PC-3 (cell line): Measurements from ENCODE around the gene DPEP2. TPM values are rescaled to one million over a fixed set of nuclear protein-coding genes. Genes with fewer than 3 reads are reported as not detected.

Experiments
- ATAC-seq: fragments of 200-7000 bp; cut with Tn5 transposase; 2 replicates; pipeline ENCODE4 v1.9.1; 2020; ENCODE audit warnings: mild to moderate bottlenecking, moderate library complexity
- BruUV-seq: library from RNA; stranded (reverse); fragments of 400-500 nt; replicated peaks from 2 replicates; lab custom pipeline; 2021; lab: Mats Ljungman, UMichigan
- CTCF ChIA-PET: fragments of 300-600 bp; sonication (Branson Sonifier 250); formaldehyde crosslinking; loops from one replicate; lab custom pipeline; 2022; ENCODE audit warnings: antibody characterized with exemption; lab: Charles Lee
- POLR2A ChIA-PET: fragments of 300-600 bp; sonication (Branson Sonifier 250); formaldehyde crosslinking; loops from one replicate; lab custom pipeline; 2022; ENCODE audit warnings: antibody characterized with exemption; ENCODE audit not compliant: unreplicated experiment; lab: Charles Lee
- DNase-seq: peaks from one replicate; pipeline ENCODE4 v3.0.0-alpha.2; 2015
- H2AFZ ChIP-seq: fragments of 300-600 bp; sonication (generic); 2 replicates; pipeline ENCODE4 v1.6.0; 2016; ENCODE audit warnings: antibody characterized with exemption, low read length
- H3F3A ChIP-seq: fragments of 300-600 bp; sonication (generic); one replicate; pipeline ENCODE4 v1.6.0; 2017; ENCODE audit warnings: antibody characterized with exemption, low read length, control low read depth, mild to moderate bottlenecking; ENCODE audit not compliant: unreplicated experiment
- H3K27ac ChIP-seq: fragments of 300-600 bp; sonication (generic); 2 replicates; pipeline ENCODE4 v1.5.1; 2016; ENCODE audit warnings: mild to moderate bottlenecking, low read length
- H3K27me3 ChIP-seq: fragments of 300-600 bp; sonication (generic); 2 replicates; pipeline ENCODE4 v1.6.1; 2016; ENCODE audit warnings: low read length, mixed read lengths
- H3K36me3 ChIP-seq: fragments of 300-600 bp; sonication (generic); 2 replicates; pipeline ENCODE4 v1.6.1; 2016; ENCODE audit warnings: low read depth, mixed run types, low read length, mixed read lengths
- H3K4me1 ChIP-seq: fragments of 300-600 bp; sonication (generic); 2 replicates; pipeline ENCODE4 v1.5.1; 2016; ENCODE audit warnings: low read length; ENCODE audit not compliant: insufficient read depth
- H3K4me2 ChIP-seq: fragments of 300-600 bp; sonication (generic); 2 replicates; pipeline ENCODE4 v1.6.0; 2016; ENCODE audit warnings: low read length
- H3K4me3 ChIP-seq: fragments of 300-600 bp; sonication (generic); 2 replicates; pipeline ENCODE4 v1.5.1; 2016; ENCODE audit warnings: mild to moderate bottlenecking, low read length, mixed read lengths
- H3K79me2 ChIP-seq: fragments of 300-600 bp; sonication (generic); 2 replicates; pipeline ENCODE4 v1.6.1; 2017; ENCODE audit warnings: low read length, mixed read lengths
- H3K9ac ChIP-seq: fragments of 300-600 bp; sonication (generic); 2 replicates; pipeline ENCODE4 v1.6.0; 2016; ENCODE audit warnings: mild to moderate bottlenecking, low read length
- H3K9me2 ChIP-seq: fragments of 300-600 bp; sonication (generic); replicated peaks from 2 replicates; pipeline ENCODE4 v1.6.1; 2016; ENCODE audit warnings: mixed run types, low read length, mixed read lengths
- H3K9me3 ChIP-seq: fragments of 300-600 bp; sonication (generic); 2 replicates; pipeline ENCODE4 v1.6.1; 2016; ENCODE audit warnings: low read length, mixed read lengths
- H4K20me1 ChIP-seq: fragments of 300-600 bp; sonication (generic); 2 replicates; pipeline ENCODE4 v1.6.1; 2016; ENCODE audit warnings: low read length, mixed read lengths
- EZH2 ChIP-seq: fragments of 300-600 bp; sonication (generic); IDR thresholded peaks from one replicate; pipeline ENCODE4 v1.6.1; 2017; ENCODE audit warnings: antibody characterized with exemption, mild to moderate bottlenecking, low read length; ENCODE audit not compliant: unreplicated experiment
- EZH2phosphoT487 ChIP-seq: fragments of 300-600 bp; sonication (generic); IDR thresholded peaks from 2 replicates; pipeline ENCODE4 v1.6.1; 2018; ENCODE audit warnings: mild to moderate bottlenecking, antibody characterized with exemption, low read length, borderline replicate concordance
- intact Hi-C: fragments of 100-400 bp; cut with micrococcal nuclease; formaldehyde crosslinking; loops from 2 replicates; pipeline ENCODE4 v1.9.0; 2023
- total RNA-seq: library from RNA; depleted of rRNA; stranded (reverse); fragments of >200 nt; gene quantifications from 2 replicates; pipeline ENCODE4 v1.2.3, GENCODE V29; 2014
- TF ChIP-seq, protein P1 (sequence below): fragments of 300-600 bp; sonication (generic); conservative IDR thresholded peaks from 2 replicates; pipeline ENCODE4 v1.5.1; 2017; ENCODE audit warnings: antibody characterized with exemption, low read depth, mild to moderate bottlenecking, low read length

The DPEP2 gene
- total RNA-seq, 1 experiment from 2014 or later = not detected

DNA sequence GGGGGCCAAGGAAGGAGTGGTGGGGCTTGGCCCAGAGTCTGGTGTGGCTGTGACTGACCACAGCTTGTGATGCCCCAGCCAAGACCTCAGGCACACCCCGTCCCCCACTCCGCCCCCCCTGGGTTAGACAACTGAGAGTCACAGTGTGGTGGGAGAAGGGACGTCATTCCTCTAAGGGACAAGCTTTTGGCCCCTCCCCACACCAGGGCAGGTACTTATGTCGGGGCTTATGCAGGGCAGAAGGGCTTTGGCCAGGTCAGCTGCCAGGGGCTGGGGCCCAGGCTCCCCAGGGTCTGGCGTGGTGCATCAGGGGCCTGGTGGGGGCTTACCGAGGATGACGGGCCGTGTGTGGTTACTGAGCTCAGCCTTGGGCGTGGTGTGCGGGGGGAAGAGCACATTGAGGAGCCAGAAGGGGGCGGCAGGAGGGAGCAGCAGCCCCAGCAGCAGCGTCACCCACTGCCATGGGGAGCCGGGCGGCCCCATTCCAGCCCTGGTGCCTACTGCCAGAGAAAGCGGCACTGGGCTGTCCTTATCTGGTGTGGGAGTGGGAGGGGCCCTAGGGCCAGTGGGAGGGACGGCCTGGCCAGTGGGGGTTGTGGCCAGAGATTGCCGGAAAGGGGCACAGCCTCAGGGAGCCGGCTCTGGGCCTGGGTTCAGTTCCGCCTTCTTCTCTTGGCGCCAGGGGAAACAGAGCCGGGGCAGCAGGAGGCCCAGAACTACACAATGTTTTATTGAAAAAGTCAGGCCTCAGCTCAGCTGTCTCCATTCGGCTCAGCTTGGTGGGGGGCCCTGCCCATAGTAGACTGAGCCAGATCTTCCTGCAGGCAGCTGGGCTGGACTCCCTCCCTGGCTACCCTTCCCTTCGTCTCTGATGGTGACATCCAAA, 55.4 kb downstream of the DPEP2 start, which contains the start of gene LCAT:
TSS of gene LCAT (minus strand) at position 502 of the 886 bp plus-strand sequence. CDS start at position 483, 19 bp downstream.
- H3K27ac ChIP-seq = no peak within 1 kb of the TSS
- no TSS peak for BruUV-seq
- no peaks in the 10 kb centered on the region for H3K4me1 ChIP-seq
- no peaks in the 10 kb centered on the region for H3K36me3 ChIP-seq
- ATAC-seq = no peak
- no peaks in the 10 kb centered on the region for H3F3A ChIP-seq
- H3K4me3 ChIP-seq = no peak within 1 kb of the TSS
- no peak within 1 kb of the TSS for H3K4me2 ChIP-seq
- H3K9me2 ChIP-seq = no peaks in the 10 kb centered on the region
- no peak for DNase-seq
- H3K79me2 ChIP-seq = no peaks in the 10 kb centered on the region
- H3K27me3 ChIP-seq = no peaks in the 10 kb centered on the region
- no peak for TF ChIP-seq EZH2
- H2AFZ ChIP-seq = no peak within 1 kb of the TSS
- no peaks in the 10 kb centered on the region for H4K20me1 ChIP-seq
- no peak within 1 kb of the TSS for H3K9ac ChIP-seq
- ChIA-PET POLR2A (no interaction called here), CTCF (no interaction called here)
- intact Hi-C loops = no loop called here
- H3K9me3 ChIP-seq = no peaks in the 10 kb centered on the region

DNA sequence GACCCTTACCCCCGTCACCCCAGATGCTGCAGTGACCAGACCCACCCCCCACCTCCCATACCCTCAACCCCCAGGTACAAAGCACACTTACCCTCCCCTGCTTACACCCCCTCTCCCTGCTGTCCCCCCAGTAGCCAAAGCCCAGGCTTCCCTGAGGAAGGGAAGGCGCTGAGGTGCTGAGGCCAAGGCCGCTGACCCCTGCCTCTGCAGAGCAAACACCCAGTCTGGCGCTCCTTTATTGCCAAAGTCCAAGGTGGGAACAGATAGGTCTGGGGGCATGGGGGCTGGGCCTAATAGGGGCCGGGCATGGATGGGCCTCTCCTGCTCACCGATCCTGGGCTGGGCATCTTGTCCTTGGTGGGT, 56.0 kb downstream of the DPEP2 start:
- no peak overlapping the region for H3K27ac ChIP-seq
- H3K4me3 ChIP-seq = no peak overlapping the region
- no peak for DNase-seq
- POLR2A ChIA-PET = no interaction called here
- no peak for ATAC-seq
- H3K79me2 ChIP-seq = no peaks in the 10 kb centered on the region
- no TSS peak for BruUV-seq
- H3K9me2 ChIP-seq = no peaks in the 10 kb centered on the region
- H3K4me1 ChIP-seq = no peaks in the 10 kb centered on the region
- H3K4me2 ChIP-seq = no peak overlapping the region
- intact Hi-C loops = no loop called here
- no peaks in the 10 kb centered on the region for H3K36me3 ChIP-seq
- CTCF ChIA-PET = no interaction called here
- no peaks in the 10 kb centered on the region for H3F3A ChIP-seq
- TF ChIP-seq, protein P1, sequence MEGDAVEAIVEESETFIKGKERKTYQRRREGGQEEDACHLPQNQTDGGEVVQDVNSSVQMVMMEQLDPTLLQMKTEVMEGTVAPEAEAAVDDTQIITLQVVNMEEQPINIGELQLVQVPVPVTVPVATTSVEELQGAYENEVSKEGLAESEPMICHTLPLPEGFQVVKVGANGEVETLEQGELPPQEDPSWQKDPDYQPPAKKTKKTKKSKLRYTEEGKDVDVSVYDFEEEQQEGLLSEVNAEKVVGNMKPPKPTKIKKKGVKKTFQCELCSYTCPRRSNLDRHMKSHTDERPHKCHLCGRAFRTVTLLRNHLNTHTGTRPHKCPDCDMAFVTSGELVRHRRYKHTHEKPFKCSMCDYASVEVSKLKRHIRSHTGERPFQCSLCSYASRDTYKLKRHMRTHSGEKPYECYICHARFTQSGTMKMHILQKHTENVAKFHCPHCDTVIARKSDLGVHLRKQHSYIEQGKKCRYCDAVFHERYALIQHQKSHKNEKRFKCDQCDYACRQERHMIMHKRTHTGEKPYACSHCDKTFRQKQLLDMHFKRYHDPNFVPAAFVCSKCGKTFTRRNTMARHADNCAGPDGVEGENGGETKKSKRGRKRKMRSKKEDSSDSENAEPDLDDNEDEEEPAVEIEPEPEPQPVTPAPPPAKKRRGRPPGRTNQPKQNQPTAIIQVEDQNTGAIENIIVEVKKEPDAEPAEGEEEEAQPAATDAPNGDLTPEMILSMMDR = no peak
- TF ChIP-seq EZH2 (no peak), EZH2phosphoT487 (no peak)
- no peaks in the 10 kb centered on the region for H4K20me1 ChIP-seq
- no peak overlapping the region for H2AFZ ChIP-seq
- no peak overlapping the region for H3K9ac ChIP-seq
- no peaks in the 10 kb centered on the region for H3K9me3 ChIP-seq
- H3K27me3 ChIP-seq = no peaks in the 10 kb centered on the region

DNA sequence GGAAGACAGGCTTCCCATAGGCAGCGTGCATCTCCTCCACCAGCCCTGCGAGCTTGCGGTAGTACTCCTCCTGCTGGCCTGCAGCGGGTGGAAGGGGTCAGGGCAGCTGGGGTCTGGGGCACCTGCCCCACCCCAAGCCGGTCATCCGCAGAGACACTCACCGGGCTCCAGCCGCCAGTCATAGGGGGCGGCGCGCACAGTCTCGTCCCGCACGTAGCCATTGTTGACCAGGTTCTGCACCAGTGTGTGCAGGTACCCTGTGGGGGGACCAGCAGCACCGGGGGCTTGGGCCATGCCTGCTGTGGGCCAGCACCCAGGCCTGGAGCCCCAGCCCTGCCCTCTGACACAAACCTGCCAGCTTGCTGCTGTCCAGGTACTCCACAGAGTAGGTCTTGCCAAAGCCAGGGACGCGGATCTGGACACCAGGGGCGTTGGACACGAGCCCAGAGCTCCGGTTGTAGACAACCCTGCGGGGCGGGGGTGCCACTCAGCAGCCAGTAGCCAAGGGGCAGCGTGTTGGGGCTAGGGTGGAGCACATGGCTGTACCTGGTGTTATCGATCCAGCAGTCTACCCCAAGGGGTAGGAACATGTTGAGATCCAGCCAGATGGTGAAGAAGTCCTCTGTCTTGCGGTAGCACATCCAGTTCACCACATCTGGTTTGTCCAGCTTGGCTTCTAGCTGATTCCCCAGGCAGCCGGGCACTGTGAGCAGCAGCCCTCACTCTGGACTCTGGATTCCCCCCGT, 56.6 kb downstream of the DPEP2 start:
- intact Hi-C loops = no loop called here
- TSS peak; percentile 3 for BruUV-seq
- no peak for TF ChIP-seq EZH2
- H3K9me2 ChIP-seq = no peaks in the 10 kb centered on the region
- no peaks in the 10 kb centered on the region for H3K79me2 ChIP-seq
- no peaks in the 10 kb centered on the region for H3F3A ChIP-seq
- no peak overlapping the region for H2AFZ ChIP-seq
- ATAC-seq = no peak
- POLR2A ChIA-PET = no interaction called here
- no peak for DNase-seq
- no peak overlapping the region for H3K4me3 ChIP-seq
- H3K9me3 ChIP-seq = no peaks in the 10 kb centered on the region
- no peaks in the 10 kb centered on the region for H3K27me3 ChIP-seq
- no peak overlapping the region for H3K27ac ChIP-seq
- H3K4me1 ChIP-seq = no peaks in the 10 kb centered on the region
- H3K36me3 ChIP-seq = no peaks in the 10 kb centered on the region
- CTCF ChIA-PET = no interaction called here
- no peaks in the 10 kb centered on the region for H4K20me1 ChIP-seq
- H3K9ac ChIP-seq = no peak overlapping the region
- no peak overlapping the region for H3K4me2 ChIP-seq
